ENCODE data around the gene SH2D6. TPM values are rescaled to one million over a fixed set of nuclear protein-coding genes. Genes with fewer than 3 reads are reported as not detected.

The SH2D6 gene
- total and polyA plus RNA-seq, 9 of the 15 experiments (the other 6 are each of a cell fraction or from before 2014, with no cell fraction given) = 0.07 to 0.76 (median 0.33) TPM; not detected in 2

- Histone ChIP-seq H3K9me3 (replicated peaks; ENCODE audit: control insufficient read depth, insufficient read depth, low read depth, low read length) (no peaks in the 10 kb centered on the region), H3K79me2 (ENCODE audit: control insufficient read depth, insufficient read depth, low read length) (no peaks in the 10 kb centered on the region; the same call in 2 of the 3 replicates), H3K36me3 (ENCODE audit: control insufficient read depth, insufficient read depth, low read length) (no peaks in the 10 kb centered on the region), H3K27me3 (ENCODE audit: control insufficient read depth in 2 of 2, insufficient read depth in 2 of 2, low read length in 2 of 2) (no peaks in the 10 kb centered on the region), H4K20me1 (replicated peaks; ENCODE audit: control insufficient read depth, insufficient read depth, low read length) (no peaks in the 10 kb centered on the region), H3K4me1 (replicated peaks in 1 of 2; ENCODE audit: control insufficient read depth in 2 of 2, insufficient read depth in 2 of 2, low read length in 2 of 2) (peaks cover 30 to 31% of the 10 kb centered on the region in 2 experiments), H3K9ac (ENCODE audit: insufficient read depth in 1 of 2, low read depth in 2 of 2, low read length in 2 of 2) (no peak overlapping the region), H3K27ac (ENCODE audit: extremely low read depth, low read depth, low read length) (no peak overlapping the region), H2AFZ (ENCODE audit: low read depth, low read length) (peak overlapping the region; percentile 71; the same call in 1 of the 2 replicates), H3K9me1 (ENCODE audit: control insufficient read depth, insufficient read depth, low read length) (peaks cover 2% of the 10 kb centered on the region), H3K4me2 (ENCODE audit: insufficient read depth, low read length) (no peak overlapping the region), H3K4me3 (no peak overlapping the region)
- no TSS peak for BruUV-seq (replicated peaks)
- intact Hi-C loops (cut with micrococcal nuclease) = no loop called here
- FAIRE-seq = no peak
- CTCF ChIA-PET (ENCODE audit: low intra/inter-chr PET ratio) = no interaction called here
- no peak for ATAC-seq
- no peak for DNase-seq (ENCODE audit: extremely low read depth in 1 of 4, low spot score in 3 of 4)
- in situ Hi-C loops (cut with MboI) = no loop called here
- 0 out of 2 replicates have a peak, but pooled peaks have one; percentile 32 for TF ChIP-seq SPI1 (IDR thresholded peaks at IDR 0.05; ENCODE audit: borderline replicate concordance, low read depth, low read length)
- no peak for TF ChIP-seq MITF (IDR thresholded peaks at IDR 0.05)
- POLR2A ChIA-PET = interaction anchor here (1.0 to 63.9 kb wide), 2 partner anchors 18 to 104 kb away, joined by 3 to 1576 read pairs; partner anchors contain the start of gene MAT2A
- 32% methylated on average over 4 of the region's 4 CpGs for WGBS (ENCODE audit: insufficient coverage, low coverage, missing lambda C conversion rate)
Measured at GRCh38 chr2:85441864-85442263, 23.4 kb downstream of the SH2D6 start.

- 55% methylated on average over 6 of the region's 6 CpGs for WGBS (ENCODE audit: insufficient coverage, low coverage, missing lambda C conversion rate)
- no peak for FAIRE-seq
- H3K27ac ChIP-seq (ENCODE audit: extremely low read depth, low read depth, low read length) = no peak overlapping the region
Measured at GRCh38 chr2:85444629-85445172, 26.2 kb downstream of the SH2D6 start.

More at GRCh38 chr2:85444629-85445172, 26.2 kb downstream of the SH2D6 start:
- Histone ChIP-seq H3K9me3 (replicated peaks; ENCODE audit: control insufficient read depth, insufficient read depth, low read depth, low read length) (no peaks in the 10 kb centered on the region), H4K20me1 (replicated peaks; ENCODE audit: control insufficient read depth, insufficient read depth, low read length) (no peaks in the 10 kb centered on the region), H3K9ac (ENCODE audit: insufficient read depth in 1 of 2, low read depth in 2 of 2, low read length in 2 of 2) (peak overlapping the region in 1 of 2 experiments; percentile 67; a peak in 1 of 4 replicates), H3K4me3 (no peak overlapping the region), H3K4me2 (ENCODE audit: insufficient read depth, low read length) (no peak overlapping the region), H3K4me1 (replicated peaks in 1 of 2; ENCODE audit: control insufficient read depth in 2 of 2, insufficient read depth in 2 of 2, low read length in 2 of 2) (peaks cover 13 to 14% of the 10 kb centered on the region in 2 experiments; a peak in 4 of 5 replicates), H3K27me3 (ENCODE audit: control insufficient read depth in 2 of 2, insufficient read depth in 2 of 2, low read length in 2 of 2) (no peaks in the 10 kb centered on the region), H2AFZ (ENCODE audit: low read depth, low read length) (0 out of 2 replicates have a peak overlapping the region, but pooled peaks have one; percentile 17), H3K9me1 (ENCODE audit: control insufficient read depth, insufficient read depth, low read length) (peaks cover 2% of the 10 kb centered on the region), H3K36me3 (ENCODE audit: control insufficient read depth, insufficient read depth, low read length) (no peaks in the 10 kb centered on the region), H3K79me2 (ENCODE audit: control insufficient read depth, insufficient read depth, low read length) (no peaks in the 10 kb centered on the region)
- POLR2A ChIA-PET = interaction anchor here (0.5 to 63.9 kb wide), 9 partner anchors 8 to 115 kb away, joined by 3 to 1576 read pairs (median 3); partner anchors contain the start of gene MAT2A
- CTCF ChIA-PET (ENCODE audit: low intra/inter-chr PET ratio) = no interaction called here
- in situ Hi-C loops (cut with MboI) (no loop called here), intact Hi-C loops (cut with micrococcal nuclease) (no loop called here)
- TF ChIP-seq KDM4B (IDR thresholded peaks at IDR 0.05; ENCODE audit: borderline replicate concordance in 2 of 2, low read depth in 1 of 2) (no peak), HDAC2 (IDR thresholded peaks at IDR 0.05) (no peak), NFE2 (IDR thresholded peaks at IDR 0.05; ENCODE audit: low read depth) (0 out of 2 replicates have a peak, but pooled peaks have one; percentile 5)
- no TSS peak for BruUV-seq (replicated peaks)
- ATAC-seq = no peak
- peak in 1 of 4 experiments; percentile 8 for DNase-seq (ENCODE audit: extremely low read depth in 1 of 4, low spot score in 3 of 4)

Data from K562 (cell line).